ENCODE data around the gene TRAF3.

Gene TRAF3

GRCh38 chr14:102927346-102927877, 150.2 kb downstream of the TRAF3 start:
- no peak for DNase-seq

DNA sequence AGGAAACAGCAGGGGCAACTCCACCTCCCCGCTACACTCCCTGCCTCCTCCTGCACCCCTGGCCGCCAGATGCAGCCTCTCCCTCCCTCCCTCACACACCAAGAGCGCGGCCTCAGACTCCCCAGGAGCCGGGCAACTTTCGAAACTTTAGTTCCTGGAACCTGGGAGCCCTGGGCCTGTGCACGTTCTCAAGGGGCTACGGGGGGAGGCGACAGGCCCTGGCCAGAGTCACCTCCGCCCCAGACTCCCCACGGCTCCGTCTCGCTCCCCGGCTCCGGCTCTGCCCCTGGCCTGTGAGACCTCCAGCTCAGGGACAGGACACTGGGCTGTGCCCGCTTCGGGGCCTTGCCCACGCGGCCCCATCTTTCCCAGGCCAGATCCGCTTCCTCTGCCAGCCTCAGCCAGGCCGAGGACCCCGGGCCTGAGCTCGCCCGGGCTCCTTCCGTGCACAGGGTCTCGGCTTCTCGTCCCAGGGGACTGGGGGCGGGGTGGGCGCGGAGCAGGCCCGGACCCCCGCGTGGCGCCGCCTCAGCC, 150.7 kb downstream of the TRAF3 start:
- DNase-seq = no peak

- peak; percentile 47 for DNase-seq
Observed at GRCh38 chr14:102928412-102929240, 151.4 kb downstream of the TRAF3 start.

- DNase-seq = no peak
Observed at GRCh38 chr14:102929241-102930137, 152.2 kb downstream of the TRAF3 start.

- DNase-seq = no peak
Observed at GRCh38 chr14:102930138-102930752, 153.0 kb downstream of the TRAF3 start.

DNA sequence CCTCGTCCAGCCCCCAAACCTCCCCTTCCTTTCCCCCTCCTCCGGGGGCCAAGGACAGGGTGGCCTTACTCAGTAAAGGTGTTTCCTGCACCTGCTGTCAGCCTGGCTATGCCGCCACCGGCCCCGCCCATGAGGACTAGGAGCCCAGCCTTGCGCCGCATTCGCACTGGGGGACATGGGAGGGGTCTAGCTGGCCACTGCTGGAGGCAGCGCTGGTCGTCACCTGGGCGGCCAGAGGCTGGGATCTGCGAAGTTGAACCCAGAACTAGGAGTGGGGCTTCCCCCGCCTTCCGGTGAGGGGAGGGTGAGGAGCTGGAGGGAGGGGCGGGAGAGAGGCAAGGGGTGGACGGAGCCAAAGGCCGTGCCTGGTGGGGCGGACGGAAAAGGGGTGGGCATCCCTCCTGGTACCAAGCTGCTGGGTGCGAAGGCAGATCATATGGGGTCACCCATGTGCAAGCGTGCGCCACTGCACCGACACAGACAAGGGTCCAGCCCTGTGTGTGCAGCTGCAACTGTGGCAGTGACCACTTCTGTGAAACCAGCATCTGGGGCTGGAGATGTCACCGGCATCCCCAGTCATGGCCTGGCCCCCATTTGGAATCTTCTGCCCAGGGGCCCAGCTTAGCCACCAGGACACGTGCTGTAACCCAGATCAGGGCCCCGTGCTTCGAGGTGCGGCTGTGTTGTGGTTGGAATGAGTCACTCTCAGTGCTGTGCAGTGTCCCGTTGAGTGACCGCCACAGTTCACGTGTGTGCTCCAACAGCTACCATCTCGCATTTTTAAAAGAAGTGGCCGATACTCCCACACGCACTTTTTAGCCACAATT, 153.7 kb downstream of the TRAF3 start:
- no peak for DNase-seq

- DNase-seq = no peak
Observed at GRCh38 chr14:102931580-102932285, 154.5 kb downstream of the TRAF3 start.

- no peak for DNase-seq
Observed at GRCh38 chr14:102932484-102933248, 155.4 kb downstream of the TRAF3 start.

DNA sequence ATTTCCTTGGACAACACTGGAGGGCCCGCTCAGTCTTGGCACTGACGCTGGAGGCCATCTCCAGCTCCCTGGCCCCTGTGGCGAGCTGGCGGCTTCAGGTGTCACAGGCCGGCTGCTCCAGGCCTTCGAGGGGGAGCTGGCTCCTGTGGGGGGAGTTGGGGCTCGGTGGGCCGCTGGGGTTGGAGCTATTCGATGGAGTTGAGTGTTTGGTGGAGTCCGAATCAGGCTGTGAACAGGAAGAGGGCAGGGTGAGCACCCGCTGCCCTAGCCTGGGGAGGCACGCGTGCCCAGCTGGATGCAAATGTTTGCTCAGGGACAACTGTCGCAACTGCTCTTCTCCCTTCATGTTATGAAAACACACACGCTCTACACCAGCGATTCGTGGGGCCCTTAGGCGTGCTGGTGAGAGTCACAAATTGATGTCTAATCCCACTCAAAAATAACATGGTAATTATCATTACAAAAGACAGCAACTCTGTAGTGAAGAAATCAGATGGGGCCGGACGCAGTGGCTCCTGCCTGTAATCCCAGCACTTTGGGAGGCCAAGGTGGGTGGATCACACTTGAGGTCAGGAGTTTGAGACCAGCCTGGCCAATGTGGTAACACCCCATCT, 156.5 kb downstream of the TRAF3 start:
- DNase-seq = peak; percentile 30

GRCh38 chr14:102935756-102936155, 158.5 kb downstream of the TRAF3 start:
- DNase-seq = peak; percentile 32

DNA sequence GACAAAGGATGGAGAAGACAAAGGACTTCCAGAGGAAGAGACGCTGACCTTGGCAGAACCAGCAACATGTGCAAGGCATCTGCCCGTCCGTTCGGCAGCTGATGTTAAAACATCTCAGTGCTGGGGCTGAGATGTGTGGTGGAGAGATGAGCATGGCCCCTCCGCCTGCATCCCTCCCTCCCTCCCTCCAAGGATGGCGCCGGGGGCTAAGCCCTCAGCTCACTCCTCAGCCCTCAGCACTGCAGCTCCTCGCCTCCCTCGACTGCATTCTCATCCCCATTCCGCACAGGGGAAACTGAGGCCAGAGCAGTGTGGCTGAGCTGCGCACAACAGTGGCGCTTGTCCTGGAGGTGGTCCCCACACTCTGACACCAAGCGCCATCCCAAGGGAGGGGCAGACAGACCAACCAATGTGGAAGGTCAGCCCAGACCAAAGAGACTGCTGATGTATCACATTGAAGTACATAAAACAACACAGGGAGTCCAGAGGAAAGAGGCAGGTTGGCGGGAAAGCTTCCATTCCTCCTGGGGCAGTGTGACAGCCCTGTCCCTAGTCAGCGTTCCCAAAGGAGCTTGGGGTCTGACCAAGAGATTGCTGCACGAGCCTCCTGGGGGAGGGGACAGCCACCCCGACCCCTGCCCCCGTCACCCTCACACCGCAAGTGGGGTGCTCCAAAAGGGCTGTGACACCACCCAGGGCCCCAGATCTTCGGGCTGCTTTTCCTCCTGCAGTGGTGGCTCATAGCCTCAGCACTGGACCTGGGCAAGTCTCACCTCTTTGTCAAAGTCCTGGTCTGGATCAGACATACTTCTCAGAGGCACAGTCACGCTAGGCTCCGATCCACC, 160.3 kb downstream of the TRAF3 start:
- no peak for DNase-seq

DNA sequence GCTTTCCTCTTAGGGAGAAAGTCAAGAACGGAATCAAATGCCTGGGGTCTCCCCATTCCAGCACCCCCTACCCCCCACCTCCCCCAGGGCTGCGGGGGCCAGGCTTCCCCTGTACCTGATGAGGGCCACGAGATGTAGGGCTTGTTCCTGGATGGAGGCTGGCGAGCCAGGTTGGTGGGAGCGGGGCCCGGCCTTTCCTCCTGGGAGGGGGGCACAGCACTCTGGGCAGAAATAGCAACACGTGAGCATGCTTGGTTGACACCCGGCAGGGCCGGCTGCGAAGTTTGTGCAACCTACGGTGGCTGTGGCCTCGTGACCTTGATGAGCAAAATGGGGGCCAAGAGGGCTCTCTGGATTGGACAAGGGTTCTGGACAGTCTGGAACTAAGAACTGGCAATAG, 160.9 kb downstream of the TRAF3 start:
- DNase-seq = no peak

DNA sequence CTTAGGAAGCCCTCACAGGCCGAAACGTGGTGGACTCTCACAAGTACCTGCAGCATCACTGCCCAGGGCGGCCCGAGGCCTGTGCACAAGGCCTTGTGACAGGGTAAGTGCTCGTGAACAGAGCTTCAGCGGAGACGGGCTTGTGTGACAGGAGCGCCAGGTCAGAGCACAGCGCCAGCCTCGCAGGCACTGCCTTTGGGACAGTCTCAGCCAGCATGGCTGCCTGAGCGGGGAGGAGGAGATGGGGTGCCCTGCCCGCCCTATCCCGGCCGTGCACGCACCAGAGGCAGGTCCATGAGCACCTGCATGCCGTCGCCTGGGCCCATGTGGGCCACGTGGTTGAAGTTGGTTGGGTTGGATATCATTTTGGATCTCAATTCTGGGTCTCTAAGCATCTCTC, 162.1 kb downstream of the TRAF3 start:
- DNase-seq = no peak

- no peak for DNase-seq
Observed at GRCh38 chr14:102939820-102940561, 162.7 kb downstream of the TRAF3 start.

DNA sequence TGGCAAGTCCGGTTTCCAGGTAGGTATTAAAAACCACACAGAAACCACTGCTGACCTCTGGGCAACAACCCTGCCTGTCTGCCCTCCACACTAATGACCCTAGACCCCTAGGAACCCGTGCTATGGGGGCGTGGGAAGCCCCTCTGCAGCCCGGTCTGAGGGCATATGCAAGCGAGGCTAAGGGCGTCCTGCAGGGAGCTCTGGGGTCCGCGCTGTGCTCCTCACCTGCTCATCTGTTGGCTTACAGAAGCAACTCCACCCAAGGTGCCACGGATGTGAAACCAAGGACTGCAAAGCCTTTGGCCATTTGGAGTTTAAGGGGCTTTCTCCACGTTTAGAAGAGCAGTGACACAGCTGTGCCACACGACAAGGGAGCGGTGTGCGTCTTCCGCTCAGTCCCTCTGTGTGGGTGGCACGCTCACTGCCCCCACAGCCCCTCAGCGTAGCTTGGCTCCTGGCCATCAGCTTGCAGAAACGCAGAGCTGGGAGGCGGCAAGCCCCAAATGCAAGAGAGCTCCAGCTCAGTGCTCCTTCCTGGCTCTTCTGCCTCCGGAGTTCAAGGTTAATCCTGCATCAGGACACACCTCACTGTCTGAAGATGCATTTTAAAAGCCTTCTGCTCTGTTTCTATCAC, 163.6 kb downstream of the TRAF3 start:
- DNase-seq = no peak

DNA sequence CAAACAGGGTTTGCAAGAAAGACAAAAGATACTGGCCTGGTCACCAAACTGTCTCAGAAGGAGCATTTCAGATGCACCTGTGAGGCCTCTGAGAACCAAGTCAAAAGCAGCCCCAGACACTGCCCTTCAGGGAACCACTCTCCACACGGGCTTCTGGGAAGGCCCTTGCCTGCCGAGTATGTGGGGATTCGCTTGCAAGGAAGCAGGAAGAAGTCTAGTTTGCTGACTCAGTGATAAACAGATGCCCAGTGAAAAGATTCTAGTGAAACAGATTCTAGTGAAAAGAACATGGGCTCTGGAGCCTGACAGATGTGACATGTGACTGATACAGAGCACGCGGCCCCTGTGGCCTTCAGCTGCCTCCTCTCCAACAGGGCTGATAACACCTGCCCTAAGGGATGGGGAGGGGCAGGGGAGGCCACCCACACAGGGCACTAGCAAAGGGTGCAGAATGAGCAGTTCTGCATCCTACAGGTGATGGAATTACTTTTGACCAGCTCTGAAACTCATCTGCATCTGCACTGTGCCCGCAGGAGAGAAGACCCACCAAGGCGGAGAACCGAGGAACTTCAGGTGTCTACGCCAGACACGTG, 164.3 kb downstream of the TRAF3 start:
- no peak for DNase-seq

DNA sequence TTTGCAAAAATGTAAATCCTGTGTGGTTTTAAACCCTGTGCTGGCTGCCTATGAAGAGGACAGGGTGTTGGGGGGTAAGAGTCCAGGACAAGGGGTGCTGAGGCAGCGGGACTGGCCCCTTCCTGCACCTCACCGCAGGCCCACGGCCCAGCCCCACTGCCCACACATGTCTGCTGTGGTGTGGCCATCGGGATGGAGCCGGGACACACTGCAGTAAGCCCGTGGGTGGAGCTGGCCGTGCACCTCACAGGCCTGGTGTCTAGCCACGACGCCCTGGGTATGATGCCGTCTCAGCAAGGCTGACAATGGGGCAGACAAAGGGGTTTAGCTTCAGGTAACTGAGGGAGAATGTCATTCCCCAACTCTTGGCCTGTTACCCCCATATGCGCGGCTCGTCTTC, 164.8 kb downstream of the TRAF3 start:
- DNase-seq = no peak
